ENCODE results near the gene TUBAL3.
"Not testable (repeated sequence)": the region's sequence is repeated elsewhere in the genome, so short reads cannot be mapped to it uniquely, and the experiment has no call there.

TUBAL3 gene

DNA sequence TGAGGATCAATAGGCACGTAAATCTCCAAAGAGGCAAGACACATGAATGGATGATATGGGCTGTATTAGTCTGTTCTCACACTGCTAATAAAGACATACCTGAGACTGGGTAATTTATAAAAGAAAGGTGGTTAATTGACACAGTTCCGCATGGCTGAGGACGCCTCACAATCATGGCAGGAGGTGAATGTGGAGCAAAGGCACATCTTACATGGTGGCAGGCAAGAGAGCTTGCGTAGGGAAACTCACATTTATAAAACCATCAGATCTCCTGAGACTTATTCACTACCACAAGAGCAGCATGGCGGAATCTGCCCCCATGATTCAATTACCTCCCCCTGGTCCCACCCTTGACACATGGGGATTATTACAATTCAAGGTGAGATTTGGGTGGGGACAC lies 25.4 kb downstream of the TUBAL3 start:
- not testable (repeated sequence) for DNase-seq (ENCODE audit: low spot score)

DNA sequence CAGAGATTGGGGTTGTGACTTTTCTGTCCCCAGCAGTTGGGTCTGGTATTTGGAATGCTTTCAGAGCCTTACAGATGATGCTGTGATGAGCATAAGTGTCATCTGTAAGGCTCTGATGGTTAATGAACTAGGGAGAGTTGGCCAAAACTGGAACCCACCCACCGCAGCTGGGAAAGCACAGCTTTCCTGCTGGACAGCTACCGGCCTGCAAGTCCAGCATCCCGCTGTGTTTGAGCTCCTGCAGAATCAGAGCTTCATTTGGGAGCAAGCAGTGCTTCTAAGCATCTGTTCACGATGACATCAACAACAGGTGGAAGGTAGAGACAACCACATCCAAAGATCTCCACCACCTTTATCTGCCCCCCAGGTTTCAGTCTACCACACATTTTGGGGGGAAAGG lies 28.2 kb downstream of the TUBAL3 start:
- no peak for DNase-seq (ENCODE audit: low spot score)

DNA sequence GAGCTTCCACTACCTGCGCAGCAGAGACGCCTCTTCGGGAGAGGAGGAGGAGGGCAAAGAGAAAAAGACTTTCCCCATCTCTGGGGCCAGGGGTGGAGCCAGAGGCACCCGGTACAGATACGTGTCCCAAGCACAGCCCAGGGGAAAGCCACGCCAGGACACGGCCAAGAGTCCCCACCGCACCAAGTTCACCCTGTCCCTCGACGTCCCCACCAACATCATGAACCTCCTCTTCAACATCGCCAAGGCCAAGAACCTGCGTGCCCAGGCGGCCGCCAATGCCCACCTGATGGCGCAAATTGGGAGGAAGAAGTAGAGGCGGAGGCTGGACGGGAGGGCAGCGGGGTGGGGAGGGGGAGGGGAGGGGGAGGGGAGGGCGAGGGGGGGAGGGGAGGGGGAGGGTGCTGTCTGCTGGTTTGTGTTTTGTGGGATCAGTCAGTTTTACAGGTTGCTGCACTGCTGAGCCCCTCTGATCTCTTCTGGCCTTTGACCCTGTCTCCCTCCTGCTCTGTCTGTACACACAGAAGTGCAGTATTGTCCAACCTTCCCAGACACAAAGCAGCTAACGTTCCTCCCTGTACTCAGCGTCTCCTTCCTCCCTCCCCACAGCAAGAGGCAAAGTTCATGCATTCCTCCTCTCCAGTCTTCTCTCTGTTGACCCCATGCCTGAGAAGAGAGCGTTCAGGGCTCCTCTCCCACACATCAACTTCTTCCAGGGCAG lies 30.6 kb downstream of the TUBAL3 start:
- DNase-seq (ENCODE audit: low spot score): no peak

GRCh38 chr10:5373307-5373706 lies 31.3 kb downstream of the TUBAL3 start:
- DNase-seq (ENCODE audit: low spot score): no peak

DNA sequence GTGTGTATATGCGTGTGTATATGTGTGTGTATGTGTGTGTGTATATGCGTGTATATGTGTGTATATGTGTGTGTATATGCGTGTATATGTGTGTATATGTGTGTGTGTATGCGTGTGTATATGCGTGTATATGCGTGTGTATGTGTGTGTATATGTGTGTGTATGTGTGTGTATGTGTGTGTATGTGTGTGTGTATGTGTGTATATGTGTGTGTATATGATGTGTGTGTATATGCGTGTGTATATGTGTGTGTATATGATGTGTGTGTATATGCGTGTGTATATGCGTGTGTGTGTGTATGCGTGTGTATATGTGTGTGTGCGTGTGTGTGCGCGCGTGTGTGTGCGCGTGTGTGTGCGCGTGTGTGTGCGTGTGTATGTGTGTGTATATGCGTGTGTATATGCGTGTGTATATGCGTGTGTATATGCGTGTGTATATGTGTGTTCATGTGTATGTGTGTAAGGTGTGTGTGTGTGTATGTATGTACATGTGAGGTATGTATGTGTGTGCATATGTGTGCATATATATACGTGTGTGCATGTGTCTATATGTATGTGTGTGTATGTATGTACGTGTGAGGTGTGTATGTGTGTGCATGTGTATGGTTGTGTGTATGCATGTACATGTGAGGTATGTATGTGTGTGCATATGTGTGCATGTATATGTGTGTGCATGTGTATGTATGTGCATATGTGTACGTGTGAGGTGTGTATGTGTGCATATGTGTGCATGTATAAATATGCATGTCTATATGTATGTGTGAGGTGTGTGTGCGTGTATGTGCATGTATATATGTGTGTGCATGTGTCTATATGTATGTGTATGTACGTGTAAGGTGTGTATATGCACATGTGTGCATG lies 33.9 kb downstream of the TUBAL3 start:
- no peak for DNase-seq (ENCODE audit: low spot score)

- no peak for DNase-seq (ENCODE audit: low spot score)
Observed at GRCh38 chr10:5369362-5370158, 35.1 kb downstream of the TUBAL3 start.

DNA sequence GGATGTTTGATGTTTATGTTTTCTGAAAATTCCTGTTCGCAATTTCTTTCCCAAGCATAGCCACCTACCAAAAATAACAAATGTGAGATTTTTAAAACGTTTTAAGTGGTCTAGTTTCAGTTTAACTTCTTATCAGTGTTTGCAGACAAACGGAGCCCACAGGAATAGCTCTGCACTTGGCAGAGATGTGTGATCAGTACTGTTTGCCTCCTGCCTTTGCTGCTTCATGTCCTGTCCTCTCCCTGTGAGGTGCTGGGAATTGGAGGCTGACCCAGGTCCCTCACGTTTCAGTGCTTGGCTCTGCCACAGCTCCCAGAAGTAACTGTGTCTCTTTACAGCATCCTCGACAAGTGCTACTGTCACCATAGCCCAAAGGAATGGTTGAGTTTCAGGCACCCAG lies 38.7 kb downstream of the TUBAL3 start:
- DNase-seq (ENCODE audit: low spot score): no peak

GRCh38 chr10:5364890-5365338 lies 39.7 kb downstream of the TUBAL3 start, which contains the start of gene UCN3:
TSS of gene UCN3 (plus strand) at chr10:5364966. CDS start at chr10:5373721, 8,755 bp downstream.
- DNase-seq (ENCODE audit: low spot score): no peak

DNA sequence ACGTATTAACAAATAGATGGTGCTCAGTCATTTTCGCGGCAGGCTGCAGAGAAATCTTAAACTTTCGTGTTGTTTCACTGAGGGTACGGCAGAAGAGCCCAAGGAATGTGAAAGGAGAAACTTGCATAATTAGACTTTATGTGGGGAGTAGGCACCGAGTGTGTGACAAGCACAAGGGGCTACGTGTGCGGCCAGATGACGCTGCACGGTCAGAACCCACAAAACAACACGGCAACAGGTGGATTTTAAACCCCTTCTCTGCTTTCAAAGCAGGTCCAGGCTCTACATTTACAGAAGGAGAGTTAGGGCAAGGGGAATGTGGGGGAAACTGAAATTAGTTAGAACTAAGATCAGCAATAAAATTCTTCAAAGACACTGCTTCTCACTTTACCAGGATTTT lies 40.3 kb downstream of the TUBAL3 start:
- no peak for DNase-seq (ENCODE audit: low spot score)

- DNase-seq (ENCODE audit: low spot score): no peak
Observed at GRCh38 chr10:5362873-5363272, 41.8 kb downstream of the TUBAL3 start.

DNA sequence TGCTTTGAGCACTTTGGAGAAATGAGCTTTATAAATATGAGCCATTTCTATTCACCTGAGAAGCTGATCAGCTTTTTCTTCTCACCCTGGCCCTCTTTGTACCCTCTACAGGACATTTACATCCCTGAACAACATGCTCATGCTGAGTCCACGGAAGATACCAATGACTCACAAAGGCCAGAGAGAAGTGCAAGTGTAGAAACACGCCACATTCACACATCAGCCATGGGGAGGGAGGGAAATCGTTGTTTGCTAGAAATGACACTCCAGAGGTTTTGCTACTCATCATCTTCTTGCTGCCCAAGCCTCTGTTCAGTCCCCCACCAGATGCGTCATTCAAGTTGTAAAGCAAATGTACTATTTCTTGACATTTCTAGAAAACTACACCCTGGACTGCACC lies 42.7 kb downstream of the TUBAL3 start:
- no peak for DNase-seq (ENCODE audit: low spot score)

DNA sequence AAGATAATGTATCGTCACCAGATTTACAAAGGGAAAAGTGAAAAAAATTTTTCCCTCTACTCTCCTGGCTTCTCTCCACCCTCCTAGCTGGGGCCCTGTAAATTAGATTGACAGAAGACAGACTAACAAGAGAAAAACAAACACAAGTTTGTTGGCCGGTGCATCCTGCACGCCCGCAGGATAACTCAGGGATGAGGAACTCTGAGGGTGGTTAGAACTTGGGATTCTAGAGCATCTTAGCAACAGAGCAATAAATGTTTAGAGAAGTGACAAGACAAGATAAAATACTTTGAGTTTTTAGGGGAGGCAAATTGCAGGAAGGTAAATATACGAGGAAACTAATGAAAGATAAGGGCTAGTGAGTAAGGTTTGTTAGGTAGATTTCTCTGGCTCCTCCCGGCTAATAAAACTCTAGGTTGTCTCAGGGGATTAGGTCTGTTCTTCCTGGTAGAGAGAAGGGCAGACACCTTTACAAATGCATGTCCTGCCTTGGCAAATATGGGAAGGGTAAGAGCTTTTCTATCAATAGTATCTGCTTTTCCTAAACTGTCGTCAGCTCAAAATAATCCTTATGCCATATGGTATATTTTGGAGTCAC lies 44.2 kb downstream of the TUBAL3 start:
- no peak for DNase-seq (ENCODE audit: low spot score)

DNA sequence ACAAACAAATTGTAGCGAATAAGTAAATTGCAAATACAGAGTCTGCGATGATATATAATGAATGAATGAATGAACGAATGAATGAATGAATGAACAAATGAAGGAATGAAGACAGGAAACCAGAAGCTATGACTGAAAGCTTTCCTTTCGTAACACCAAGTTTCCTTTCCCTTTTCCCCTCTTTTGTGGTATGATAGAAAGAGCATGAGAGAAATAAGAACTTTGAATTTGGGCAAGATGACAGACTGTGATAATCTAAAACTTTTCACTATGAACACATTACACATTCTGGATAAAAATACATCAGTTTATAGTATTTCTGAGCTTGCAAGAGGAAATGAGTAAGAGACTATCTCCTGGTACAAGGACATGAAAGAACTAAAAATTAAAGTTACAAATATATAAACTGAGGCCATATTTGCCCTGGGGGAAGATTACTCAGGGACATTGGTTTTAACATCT lies 48.3 kb downstream of the TUBAL3 start:
- no peak for DNase-seq (ENCODE audit: low spot score)

GRCh38 chr10:5355594-5356301 lies 48.9 kb downstream of the TUBAL3 start:
- no peak for DNase-seq (ENCODE audit: low spot score)

- DNase-seq (ENCODE audit: low spot score): no peak
Observed at GRCh38 chr10:5354068-5354467, 50.6 kb downstream of the TUBAL3 start.

GRCh38 chr10:5349362-5349761 lies 55.3 kb downstream of the TUBAL3 start:
- DNase-seq (ENCODE audit: low spot score): no peak

GRCh38 chr10:5346881-5347280 lies 57.7 kb downstream of the TUBAL3 start:
- DNase-seq (ENCODE audit: low spot score): no peak

DNA sequence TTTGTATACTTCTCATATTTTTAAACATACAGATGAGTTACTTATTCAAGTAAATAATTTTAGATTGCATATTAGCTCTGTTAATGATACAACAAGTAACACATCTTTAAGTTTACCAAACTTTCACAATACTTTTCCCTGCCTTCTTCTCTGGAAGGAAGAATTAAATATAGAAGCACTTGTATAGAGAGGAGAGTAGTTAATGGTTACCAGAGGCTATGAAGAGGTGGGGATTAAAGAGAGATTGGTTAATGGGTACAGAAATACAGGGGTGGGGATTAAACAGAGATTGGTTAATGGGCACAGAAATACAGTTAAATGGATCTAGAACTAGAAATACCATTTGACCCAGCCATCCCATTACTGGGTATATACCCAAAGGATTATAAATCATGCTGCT lies 59.9 kb downstream of the TUBAL3 start:
- no peak for DNase-seq (ENCODE audit: low spot score)

GRCh38 chr10:5343979-5344378 lies 60.6 kb downstream of the TUBAL3 start:
- no peak for DNase-seq (ENCODE audit: low spot score)

DNA sequence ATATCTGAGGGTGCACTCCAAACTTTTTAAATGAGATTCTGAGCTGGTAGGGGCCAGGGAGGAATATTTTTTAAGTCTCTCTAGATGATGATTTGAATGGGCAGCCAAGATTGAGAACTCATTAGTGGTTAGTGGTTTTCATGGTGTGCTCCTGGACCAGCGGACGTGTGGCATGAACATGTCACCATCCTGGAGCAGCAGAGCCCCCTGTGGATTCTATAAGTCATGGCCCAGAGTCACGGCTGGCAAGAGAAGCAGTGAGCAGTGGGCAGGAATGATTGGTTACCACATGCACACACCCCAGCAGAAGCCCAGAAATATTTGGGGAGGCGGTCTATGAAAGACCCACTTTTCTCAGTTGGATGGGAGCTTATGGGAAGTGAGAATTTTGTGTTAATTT lies 61.1 kb downstream of the TUBAL3 start:
- peak; percentile 25 for DNase-seq (ENCODE audit: low spot score)
